Muscle of back (tissue), 11 donors: ENCODE measurements around the gene LDLRAD4. TPM values are rescaled to one million over a fixed set of nuclear protein-coding genes. Genes with fewer than 3 reads are reported as not detected.

Experiments used
- DNase-seq, 3 donors: peaks; one replicate each; pipeline versions ENCODE4 v3.0.0 to v3.0.0-alpha.2; 2013
- polyA plus RNA-seq, 10 donors: library from polyadenylated mRNA; unstranded; fragments of 120-200 nt; gene quantifications; one replicate each; pipeline ENCODE4 v1.2.1, GENCODE V29; 2013; ENCODE audit not compliant: insufficient read length in 10 of 10

LDLRAD4 gene
- polyA plus RNA-seq, 10 donors, result 6.9 to 15.9 (median 11.2) TPM

DNA sequence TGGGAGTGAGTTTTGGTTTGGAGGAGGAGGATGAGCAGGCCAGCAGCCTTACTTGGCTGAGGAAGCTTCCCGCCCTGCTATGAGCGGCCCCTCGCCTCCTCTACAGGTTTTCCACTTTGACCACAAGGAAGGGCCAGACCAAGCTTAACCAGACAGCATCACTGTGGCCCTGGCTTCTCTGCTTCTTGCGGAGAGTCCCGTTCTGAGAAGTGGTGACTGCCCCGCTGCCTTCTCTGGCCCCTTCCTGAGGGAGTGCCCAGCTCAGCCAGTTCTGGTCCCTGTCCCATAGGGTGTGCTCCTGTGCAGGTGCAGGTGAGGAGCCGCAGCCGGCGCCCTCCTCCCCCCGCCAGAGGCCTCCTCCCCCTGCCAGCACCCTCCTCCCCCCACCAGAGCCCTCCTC lies 406.8 kb downstream of the LDLRAD4 start:
- DNase-seq, result no peak

DNA sequence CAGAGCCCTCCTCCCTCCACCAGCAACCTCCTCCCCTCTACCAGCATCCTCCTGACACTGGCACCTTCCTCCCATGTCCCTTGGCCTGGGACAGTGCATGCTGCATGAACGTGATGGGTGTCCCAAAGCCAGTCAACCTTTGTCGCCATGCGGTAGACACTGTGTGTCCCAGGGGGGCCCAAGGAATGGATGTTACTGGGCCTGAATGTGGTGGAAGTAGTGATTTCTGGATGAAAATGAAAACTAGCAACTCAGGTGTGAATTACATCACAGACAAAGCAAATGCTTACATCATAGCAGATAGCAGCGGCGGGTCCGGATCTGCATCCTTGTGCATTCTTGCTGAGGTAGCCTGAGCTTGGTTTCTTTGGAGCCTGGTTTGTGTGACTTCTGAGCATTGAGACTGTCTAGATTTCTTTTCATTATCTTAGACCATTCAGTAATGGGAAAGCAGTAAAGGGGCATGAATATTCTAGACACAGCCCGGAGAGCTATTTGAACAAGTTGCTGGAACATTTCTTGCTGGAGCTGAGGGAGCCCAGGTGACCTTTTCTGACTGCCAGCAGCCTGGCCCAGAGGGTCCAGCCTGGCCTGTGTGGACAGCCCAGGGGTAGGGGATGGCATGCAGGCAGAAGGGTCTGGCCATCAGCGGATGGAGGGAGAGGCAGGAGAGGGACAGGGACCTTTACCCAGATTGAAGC lies 407.4 kb downstream of the LDLRAD4 start:
- DNase-seq, result no peak

DNA sequence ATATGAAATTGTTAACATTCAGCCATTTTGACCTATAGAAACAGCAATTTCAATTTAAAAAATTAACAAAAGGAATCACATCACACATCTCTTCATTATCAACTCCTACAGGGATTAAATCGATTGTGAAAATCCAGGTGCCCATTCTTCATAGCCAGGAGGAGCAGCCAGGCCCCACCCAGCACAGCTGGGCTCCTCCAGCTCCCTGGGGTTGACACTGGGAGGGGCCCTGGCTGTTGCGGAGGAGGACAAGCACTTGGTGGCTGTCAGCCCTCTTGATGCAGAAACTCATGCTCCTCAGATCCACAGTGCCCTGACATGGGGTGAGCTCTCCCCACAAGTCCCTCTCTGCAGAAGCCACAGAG lies 408.0 kb downstream of the LDLRAD4 start:
- no peak for DNase-seq

DNA sequence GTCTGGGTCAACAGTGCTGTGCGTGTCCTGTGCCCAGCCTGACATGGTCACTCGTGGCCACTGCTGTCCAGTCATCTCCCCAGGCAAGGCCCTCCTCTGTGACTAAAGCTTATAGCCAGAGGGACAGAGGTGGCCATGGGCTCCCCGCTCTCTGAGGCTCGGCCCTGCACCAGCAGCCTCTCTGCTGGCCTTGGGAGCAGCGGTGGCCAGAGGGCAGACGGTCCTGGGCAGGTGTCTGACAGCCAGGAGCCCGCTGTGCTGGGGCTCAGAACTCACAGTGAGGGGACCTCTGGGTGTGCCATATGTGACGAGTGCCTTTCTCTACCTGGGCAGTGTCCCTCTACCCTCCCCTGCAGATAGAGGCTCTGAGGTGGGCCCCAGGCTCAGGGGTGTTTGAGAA lies 409.1 kb downstream of the LDLRAD4 start:
- DNase-seq, result no peak

DNA sequence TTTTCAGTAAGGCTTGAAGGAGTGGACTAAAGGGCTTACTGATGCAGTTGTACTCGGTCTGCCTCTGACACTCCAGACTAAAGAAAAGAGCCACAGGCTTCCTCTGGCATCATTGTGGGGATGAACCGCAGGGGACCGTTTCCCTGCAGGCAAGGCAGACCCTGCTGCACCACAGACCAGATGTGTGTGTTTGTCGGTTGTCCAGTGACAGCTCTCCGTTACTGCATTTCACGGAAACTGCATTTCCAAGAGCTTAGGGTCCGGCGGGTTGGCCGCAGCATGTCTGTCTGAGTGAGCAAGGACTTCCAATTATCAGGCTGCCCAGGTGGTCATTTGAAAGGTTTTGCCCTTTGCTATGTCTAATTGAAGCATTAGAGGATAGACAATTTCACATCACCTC lies 409.7 kb downstream of the LDLRAD4 start:
- no peak for DNase-seq

DNA sequence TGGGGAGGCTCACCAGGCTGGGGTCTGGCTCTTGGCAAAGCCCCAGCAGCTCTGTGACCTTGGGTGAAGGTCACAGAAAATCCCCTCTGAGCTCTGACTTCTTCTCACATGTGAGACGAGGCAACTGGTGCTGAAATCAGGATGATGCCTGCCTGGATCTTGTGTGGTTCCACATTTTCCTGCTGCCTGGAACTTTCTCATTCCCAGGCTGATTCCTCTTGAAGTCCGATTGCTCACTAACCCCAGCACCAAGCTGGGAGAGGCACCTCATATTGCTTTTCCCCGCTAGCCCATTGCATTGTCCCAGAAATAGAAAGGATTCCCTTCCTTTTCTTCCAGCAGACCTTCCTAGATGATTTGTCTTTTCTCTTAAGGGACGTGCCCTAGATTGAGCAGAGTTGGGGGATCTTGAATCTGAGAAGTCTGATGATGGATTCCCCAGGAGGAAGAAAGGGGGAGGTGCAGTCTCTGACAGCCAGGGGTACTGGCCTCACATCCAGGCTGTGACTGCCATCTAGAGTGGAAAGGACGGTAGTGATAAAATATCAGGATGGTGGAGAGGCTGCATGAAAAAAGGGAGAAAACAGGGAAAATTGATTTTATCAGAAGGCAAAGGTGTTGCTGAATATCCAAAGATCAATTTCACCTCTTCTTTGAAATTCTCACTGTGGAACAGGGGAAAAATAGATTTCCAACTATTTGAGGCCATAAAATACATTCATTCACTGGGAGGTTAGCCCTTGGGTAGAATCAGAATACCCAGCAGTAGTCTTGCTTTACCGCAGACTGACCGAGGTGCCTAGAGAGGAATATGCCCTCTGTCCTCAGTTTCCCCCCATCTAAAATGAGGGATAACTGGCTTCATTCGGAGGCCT lies 411.5 kb downstream of the LDLRAD4 start:
- peak; percentile 51 to 89 (median 80) for DNase-seq

DNA sequence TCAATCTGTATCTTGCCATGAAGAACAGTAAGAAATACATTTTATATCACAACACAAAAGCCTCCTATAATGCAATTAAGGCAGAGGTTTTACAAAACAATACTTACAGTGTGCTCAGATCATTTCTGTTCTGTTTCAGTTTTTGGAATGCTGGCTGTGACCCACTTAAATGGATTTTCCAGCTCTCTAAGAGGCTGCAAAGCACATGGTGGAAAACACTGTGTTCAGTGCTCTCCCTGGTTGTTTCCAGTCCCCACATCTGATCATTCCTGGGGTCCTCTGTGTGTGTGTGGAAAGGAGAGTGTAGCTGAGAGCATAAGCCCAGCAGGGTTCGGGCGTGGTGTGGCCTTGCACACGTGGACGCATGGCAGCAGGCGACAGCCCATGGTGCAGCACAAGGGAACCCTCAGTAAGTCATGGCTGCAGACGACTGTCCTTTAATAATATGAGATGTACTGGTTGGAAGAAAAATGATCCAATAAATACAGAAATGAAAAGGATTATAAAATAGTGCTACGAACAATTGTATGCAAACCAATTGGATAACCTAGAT lies 412.2 kb downstream of the LDLRAD4 start:
- no peak for DNase-seq

DNA sequence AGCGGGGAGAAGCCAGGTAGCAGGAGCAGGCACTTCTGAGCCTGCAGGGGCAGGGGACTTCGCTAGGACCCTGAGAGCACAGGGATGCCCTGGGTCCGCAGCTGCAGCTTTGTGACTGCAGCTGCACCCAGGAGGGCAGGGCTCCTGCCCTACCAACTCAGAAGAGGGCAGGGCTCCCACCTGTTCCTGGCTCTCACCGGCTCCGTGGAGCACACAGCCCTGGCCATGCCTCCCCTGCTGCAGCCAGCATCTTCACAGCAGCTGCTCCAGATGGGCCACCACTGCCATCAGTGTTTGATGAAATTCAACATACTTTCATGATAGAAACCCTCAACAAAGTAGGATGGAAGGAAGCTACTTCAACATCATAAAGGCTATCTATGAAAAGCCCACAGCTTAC lies 415.1 kb downstream of the LDLRAD4 start:
- no peak for DNase-seq

DNA sequence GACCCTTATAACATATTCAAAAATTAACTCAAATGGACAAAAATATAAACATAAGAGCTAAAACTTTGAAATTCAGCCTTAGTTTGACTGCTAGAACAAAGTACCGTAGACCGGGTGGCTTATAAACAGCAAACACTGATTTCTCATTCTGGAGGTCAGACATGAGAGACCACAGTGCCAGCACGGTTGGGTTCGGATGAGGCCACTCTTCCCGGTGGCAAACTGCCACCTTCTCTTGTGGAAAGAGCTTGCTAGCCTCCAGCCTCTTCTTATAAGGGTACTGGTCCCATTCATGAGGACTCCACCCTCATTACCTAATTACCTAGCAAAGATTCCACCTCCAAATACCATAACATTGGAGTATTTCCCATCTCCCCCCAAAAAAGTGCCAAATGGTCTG lies 416.5 kb downstream of the LDLRAD4 start:
- DNase-seq, result no peak

DNA sequence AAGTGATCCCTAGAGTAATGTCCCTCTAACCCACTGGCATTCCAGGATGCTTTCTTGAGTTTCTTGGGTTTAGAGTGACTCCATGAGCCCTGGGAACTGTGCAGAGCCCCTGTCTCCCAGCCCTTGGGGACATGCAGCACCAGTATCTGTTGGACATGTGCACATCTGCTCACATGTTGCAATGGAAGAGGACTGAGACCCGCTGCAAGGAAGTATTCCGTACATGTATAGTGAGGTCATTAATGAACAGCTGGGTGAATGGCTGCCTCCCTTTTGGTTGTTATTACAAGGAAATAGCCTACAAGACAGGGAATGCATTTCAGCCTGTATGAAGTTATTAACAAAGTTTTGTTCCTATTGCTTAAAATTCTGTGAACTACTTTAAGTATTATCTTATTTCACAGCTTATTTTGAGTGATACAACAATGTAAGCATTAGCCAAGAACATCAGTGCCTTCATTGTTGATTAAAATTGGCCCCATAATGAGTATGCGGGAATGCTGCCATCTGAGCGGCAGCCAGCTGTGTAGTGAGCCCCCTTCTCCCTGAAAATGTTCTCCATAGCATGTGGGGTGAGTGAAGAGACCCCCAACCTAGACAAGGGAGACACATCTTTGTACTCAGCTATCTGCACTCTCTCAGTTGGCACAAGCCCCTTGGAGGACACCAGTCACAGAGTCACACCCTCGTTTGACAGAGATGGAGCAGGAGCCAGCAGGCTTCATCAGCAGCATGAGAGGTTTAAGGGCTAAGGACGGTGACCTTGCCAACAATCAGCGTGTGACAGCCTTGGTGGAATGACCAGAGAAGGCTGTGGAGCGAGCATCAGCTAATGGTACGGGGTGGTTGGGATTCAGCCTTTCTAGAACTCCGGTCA lies 420.4 kb downstream of the LDLRAD4 start:
- DNase-seq, result no peak

DNA sequence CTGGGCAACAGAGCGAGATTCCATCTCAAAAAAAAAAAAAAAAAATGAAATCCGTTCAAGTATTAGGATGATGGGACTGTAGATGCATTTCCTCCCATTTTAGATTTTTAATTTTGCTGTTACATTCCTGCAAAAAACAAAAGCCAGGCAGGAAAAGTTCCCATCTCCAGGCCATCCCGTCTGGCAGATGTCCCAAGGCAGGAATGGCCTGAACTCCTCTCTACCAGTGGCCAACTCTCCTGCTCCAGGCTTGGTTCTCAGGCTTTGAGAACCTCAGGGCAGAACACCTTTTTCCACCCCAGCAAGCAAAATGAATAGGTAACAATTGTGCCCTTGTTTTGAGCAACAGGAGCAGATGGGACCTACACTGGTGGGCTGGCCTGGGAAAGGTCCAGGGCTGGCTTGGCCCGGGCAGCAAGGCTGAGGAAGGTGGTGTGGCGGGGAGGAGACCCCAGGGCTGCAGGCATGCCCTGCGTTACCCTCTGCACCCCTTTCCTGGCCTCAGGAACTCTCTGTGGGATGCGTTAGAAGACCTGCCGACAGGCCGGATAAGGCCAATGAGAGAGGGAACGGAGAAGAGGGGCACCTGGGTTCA lies 421.8 kb downstream of the LDLRAD4 start:
- DNase-seq, result no peak

DNA sequence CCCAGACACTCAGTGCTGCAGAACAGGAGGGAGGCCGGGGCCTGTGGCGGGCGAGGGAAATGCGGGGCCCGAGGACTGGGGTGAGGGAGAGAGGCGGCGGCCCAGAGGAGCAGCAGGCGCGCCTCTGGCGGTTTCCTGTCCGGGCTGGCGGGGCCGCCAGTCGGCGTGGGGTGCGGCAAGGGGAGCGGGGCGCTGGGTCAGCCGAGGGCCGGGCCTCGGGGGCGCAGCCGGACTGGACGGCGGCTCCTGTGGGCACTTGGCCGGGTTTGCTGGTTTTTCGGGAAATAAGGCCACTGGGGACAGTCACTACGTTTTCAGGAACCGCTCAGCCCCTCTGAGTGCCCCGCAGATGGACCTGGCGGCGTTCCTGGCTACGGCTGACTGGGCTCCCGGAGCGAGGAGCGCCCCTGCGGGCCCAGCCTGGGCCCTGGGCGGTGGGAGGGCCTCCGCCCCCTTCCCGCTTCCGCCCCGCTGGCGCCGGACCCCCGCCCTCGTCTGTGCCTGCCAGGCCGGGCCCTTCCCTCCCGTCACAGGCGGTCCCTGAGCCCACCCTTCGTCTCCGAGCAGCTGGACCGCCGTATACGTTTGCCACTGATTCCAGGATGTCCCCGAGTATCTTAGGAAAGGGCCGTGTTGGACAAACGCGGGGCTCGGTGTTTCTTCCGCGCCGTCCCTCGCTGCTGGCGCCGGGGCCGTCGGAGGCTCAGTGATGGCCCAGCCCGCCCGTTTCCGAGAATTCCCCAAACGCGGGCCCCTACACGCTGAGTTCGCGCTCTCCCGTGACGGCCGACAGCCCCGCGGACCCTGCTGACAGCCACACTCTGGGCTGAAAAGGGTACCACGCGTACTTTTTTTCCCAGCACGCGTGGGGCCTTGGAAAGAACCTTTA lies 423.2 kb downstream of the LDLRAD4 start:
- peak in 2 of 3 donors; percentile 61 to 85 for DNase-seq

DNA sequence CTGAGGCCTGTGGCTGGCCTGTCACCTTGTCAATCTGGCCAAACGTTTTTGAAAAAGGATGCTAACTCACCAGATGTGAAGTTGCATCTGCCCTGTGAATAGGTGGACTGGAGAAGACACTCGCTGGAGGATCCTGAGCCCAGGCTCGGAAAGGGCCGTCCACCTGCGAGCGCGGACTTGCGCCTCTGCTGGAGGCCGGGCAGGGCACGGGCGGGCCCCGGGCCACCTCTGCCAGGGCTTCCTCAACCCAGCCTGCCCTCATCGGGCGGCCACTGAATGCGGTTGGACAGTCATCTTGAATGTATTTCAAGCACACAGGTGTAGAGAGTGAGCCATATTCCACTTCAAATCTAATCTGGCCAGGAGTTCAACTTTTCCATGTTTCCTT lies 423.9 kb downstream of the LDLRAD4 start:
- DNase-seq, result no peak

DNA sequence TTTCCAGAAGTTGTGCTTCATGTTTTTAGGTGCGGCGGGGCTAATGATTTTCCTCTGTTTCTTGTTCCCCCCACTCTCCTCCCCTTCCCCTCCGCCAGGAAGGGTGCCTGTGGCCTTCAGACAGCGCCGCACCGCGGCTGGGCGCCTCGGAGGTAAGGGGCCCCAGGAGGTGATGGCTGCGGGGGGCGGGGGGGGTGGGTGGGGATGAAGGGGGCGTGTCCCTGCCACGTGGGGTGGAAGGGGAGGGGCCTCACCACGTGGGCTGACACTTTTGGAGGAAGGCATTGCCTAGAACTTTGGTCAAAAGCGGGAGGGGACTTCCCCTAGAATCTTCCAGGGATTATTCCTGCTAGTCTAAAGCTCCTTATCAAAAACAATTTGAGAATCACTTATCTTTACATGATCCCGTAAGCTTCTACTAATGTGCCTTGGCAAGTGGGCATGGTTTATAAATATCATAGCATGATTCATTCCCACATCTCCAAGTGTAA lies 424.7 kb downstream of the LDLRAD4 start:
- DNase-seq, result no peak

DNA sequence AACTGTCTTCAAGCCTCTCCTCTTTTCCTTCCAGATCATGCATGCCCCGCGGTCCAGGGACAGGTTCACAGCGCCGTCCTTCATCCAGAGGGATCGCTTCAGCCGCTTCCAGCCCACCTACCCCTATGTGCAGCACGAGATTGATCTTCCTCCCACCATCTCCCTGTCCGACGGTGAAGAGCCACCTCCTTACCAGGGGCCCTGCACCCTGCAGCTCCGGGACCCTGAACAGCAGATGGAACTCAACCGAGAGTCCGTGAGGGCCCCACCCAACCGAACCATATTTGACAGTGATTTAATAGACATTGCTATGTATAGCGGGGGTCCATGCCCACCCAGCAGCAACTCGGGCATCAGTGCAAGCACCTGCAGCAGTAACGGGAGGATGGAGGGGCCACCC lies 426.5 kb downstream of the LDLRAD4 start:
- DNase-seq, result no peak

DNA sequence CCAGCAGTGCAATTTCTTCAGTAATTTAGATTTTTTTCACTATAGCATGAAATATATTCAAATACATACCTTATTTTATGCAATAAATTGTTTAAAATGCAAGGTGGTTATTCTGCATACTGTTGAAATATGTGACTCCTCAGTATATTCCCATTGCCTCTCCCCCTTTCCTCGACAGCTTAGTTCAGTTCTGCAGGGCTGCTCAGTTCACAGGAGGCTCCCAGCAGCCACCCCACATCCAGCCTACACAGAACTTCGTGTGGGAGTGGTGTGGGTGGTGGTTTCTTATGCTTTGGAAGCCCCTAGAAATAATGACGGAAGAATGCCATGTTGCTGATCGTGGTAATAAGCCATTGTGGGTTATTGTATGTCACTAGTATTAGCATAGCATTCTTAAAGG lies 428.1 kb downstream of the LDLRAD4 start:
- no peak for DNase-seq

DNA sequence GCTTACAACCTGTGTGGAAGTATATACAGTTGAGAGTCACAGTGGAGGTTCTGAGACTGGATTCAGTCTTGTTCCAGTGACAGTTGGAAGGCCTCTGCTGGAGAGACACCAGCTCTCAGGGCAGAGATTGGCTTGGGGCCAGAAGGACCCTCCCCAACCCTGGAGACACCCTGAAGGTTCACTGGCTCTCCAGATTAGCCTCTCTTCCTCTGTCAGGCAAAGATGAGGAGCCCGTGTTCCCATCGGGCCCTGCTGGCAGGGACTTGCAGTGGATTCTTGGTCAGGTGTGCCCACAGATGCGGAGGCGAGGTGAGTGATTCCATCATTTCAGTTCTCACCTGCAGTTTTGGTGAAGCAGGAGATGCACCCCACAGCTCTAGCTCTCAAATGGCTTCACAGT lies 429.2 kb downstream of the LDLRAD4 start:
- no peak for DNase-seq

DNA sequence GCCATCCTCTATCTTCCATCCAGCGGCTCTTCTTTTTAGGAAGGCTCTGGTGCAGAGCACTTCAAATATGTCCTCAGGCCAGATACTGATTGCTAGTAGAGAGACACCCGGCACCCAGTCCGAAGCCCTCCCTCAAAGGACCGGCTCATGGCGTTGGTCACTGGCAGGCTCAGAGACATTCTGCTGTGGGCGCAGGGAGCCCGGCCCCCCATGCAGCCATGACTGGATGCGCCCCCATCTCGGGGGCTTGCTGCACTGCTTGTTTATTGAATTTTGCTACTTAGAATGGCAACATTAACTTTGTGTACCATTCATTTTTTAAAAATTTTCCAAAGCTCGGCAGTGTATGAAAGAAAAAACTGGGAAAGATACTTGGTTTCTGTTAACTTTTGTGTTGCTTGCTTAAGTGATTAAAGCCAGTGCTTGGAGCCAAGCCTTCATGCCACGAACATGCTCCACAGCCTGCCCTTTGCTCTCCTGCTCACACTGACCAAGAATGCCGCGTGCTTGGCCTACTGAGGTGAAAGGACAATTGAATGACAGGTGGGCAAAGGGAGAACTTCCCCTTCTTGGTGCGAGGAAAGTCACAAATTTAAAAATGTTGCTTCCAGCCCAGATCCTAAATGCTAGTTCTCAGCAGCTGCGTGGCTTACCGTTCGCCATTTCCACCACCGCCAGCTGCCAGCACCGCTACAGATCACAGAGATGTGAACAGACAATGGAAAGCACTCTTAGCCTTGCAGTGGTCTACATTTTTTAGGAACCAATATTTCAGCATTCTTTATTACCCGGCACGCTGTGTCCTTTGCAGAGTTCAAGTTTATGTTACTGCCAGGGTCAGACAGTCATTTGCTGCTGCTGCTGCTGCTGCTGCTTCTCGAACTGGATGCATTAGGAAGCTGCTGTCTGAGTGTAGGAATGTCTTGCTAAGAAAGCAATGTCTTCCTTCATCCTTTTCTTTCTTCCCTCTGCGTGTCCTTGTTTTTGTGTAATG lies 431.1 kb downstream of the LDLRAD4 start:
- DNase-seq, result no peak
